GM19452 (cell line): Measurements from ENCODE around the gene IFI35.
A peak's percentile ranks its signal among the peaks of the same experiment; 100 is the strongest.
"Not testable (repeated sequence)": the region's sequence is repeated elsewhere in the genome, so short reads cannot be mapped to it uniquely, and the experiment has no call there.

Source experiments
- ATAC-seq: cut with Tn5 transposase; IDR thresholded peaks from one replicate; pipeline ENCODE4 v1.9.1; 2021; ENCODE audit not compliant: unreplicated experiment

IFI35 gene

GRCh38 chr17:42997390-42997983, 9.1 kb upstream of the IFI35 start:
- ATAC-seq, result no peak

DNA sequence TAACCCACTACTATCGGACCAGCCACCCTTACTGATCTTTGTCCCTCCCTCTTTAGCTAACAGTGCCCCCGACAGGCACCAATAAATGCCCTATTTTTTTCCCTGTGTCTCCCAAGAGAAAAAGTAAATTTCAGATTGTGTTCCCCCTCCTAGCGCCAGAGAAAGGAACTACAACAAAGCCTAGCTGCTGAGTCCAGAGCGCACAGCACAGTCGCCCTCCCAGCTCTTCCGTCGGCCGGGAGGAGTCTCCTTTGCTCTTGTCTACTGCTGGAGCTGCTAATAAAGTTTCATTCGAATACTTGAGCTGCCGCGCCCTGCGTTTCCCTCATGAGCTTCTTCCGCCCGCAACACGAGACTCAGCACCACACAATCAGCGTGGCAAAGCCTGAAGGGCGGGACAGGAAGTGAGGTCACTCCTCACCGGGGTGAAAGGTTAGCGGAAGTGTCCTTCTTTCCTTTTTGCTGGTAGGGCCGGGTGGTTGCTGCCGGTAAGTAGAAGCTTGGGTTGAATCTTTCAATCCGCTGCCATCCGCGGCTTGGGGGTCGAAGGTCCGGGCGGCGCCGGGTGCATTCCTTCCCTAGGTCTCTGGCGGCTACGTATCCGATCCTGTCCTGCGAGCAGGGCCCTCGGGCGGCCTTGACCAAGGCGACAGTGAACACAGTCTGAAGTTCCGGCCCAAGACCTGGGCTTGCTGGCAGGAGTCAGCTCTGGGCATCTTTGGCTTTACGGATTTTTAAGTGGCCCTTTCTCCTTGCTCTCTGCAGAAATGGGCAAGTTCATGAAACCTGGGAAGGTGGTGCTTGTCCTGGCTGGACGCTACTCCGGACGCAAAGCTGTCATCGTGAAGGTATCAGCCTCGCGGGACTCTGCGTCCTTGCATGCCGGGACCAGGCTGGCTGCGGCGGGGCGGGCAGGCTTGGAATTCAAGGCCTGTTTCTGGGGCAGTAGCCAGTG, 8.3 kb upstream of the IFI35 start, which contains the start of gene RPL27:
TSS of gene RPL27 (plus strand) at position 436 of the 955 bp plus-strand sequence. CDS start at position 768, 332 bp downstream.
- peak; percentile 89 for ATAC-seq

DNA sequence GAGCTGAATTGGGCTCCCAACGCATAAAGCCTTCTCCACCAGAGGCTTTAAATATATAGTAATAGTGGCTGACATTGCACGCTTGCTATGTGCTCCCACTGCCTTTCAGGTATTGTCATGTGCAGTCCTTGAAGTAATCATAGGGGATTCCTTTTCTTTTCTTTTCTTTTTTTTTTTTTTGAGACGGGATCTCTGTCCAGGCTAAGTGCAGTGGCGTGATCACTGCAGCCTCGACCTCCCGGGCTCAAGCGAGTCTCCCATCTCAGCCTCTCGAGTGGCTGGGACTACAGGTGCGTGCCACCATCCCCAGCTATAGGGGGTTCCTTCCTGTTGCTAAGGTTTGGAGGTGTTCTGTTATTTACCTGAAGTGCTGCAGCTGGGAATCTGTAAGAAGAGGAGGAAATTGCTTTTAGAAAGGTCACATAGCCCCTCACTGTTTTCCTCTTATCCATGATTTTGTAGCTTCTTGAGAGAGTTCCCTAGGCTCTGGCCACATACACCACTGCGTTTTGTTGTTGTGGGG, 7.5 kb upstream of the IFI35 start:
- ATAC-seq, result no peak

- ATAC-seq, result not testable (repeated sequence)
Measured at GRCh38 chr17:43000894-43001293, 5.7 kb upstream of the IFI35 start.

GRCh38 chr17:43003542-43004172, 2.9 kb upstream of the IFI35 start:
- ATAC-seq, result no peak

DNA sequence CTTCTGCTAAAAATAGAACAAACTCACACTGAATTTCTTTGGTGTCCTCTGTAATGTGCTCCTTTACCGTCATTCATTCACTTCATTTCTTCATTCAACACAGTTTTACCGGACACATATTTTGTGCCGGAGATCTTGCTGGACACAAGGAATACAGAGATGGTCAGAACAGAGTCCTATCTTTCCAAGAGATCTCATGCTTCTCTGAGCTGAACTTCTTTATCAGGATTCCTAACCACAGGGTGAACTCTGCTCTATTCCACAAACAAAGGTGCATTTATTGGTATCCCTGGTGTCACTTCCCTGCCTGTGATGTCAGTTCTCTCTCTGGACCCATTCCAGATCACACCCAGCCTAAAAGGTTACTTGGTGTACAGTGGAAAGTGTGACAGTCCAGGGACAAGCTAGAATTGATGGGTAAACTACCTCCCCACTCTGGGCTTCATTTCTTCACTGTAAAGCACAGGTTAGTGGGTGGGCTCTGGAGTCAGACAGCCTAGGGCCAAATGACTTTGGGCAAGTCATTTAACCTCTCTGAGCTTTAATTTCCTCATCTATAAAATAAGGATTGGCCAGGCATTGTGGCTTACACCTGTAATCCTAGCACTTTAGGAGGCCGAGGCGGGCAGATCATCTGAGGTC, 4.2 kb downstream of the IFI35 start:
- ATAC-seq, result no peak

DNA sequence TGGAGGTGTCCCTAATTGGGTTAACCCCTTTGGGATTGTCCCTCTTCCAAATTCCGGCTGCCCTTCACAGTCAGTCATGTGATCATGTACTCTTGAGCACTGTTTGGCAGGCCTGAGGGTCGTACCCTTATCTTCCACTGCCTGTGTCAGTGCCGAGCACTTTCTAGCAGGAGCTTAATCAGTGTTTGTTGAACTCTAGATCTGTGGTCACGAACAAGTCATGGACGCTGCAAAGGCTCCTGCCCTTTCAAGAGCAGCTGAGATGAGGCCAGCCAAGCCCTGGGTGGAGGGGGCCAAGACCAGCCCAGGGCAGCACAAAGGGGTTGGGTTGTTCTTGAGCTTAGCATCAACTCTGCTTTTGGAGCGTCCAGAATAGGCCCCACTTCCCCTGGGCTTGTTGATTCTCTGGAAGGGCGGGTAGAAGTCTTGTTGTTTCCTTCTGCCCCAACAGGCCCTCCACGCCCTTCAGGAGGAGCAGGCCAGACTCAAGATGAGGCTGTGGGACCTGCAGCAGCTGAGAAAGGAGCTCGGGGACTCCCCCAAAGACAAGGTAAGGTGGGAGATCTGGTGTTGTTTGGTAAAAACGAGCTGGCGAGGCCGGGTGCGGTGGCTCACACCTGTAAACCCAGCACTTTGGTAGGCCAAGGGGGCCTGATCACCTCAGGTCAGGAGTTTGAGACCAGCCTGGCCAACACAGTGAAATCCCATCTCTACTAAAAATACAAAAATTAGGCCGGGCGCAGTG, 5.3 kb downstream of the IFI35 start:
- no peak for ATAC-seq

DNA sequence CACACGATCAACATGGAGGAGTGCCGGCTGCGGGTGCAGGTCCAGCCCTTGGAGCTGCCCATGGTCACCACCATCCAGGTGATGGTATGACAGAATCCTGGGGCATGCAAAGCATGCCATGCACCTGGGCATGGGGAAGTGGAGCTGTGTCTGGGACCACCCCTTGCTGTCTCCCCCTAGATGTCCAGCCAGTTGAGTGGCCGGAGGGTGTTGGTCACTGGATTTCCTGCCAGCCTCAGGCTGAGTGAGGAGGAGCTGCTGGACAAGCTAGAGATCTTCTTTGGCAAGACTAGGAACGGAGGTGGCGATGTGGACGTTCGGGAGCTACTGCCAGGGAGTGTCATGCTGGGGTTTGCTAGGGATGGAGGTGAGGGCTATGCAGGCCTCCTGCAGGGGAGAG, 6.7 kb downstream of the IFI35 start:
- no peak for ATAC-seq

DNA sequence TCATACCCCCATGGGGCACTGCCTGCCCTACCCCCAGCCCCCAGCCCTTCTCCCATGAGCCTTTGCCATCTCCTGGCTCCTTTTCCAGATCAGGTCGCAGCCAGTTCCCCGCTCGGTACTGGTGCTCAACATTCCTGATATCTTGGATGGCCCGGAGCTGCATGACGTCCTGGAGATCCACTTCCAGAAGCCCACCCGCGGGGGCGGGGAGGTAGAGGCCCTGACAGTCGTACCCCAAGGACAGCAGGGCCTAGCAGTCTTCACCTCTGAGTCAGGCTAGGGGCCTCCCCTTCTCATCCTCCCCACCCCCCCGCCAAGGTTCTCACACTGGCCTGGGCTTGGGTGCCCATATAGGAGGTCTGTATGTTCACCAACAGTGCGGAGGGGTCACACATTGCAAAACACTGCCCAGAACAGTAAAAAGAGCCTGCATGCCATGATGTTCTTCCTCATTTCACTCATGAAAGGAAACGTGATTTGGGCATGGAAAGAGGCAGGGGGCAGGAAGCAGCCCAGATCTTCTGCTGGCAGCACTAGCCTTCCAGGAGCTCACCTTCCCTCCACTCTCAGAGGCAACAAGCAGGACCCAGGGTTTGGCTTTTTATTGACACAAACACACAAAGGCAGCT, 7.5 kb downstream of the IFI35 start:
- ATAC-seq, result no peak

DNA sequence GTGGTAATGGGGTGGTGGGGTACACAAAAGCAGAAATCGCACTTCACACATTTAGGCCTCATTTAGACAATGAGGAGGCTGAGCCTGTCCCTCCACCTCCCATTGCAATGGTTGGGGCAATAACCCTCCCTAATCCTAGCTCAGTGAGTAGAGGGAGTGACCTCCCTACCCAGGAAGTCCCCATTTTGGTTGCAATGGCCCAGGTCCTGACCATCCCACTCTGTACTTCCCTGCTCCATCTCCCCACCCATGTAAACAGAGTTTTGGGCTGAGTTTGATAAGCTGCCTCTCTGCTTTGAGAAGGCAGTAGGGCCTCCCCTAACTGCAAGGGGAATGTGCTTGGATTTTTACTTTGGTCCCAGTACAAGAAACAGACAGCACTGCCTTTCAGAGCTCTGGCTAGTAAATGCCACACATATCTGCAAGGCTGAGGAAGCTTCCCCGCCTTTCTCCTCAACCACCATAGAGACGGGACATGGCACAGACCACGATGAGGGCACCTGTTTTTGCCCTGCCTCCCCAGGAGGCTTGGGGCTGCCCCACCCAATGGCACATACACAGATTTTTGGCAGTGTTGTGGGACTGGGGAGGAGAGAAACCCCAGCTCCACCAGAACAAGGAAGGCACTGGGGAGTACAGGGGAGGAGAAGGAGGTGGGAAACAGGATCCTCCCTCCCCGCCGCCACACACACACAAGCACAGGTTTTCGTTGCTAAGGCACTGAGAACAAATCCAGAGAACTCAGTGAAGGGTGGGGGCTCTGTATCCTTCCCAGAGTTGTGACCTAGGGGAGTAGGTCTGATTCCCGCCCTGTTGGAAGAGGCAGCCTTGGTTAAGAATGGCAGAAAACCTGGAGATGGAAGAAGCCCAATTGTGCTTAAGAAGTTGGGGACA, 8.3 kb downstream of the IFI35 start:
- ATAC-seq, result no peak

DNA sequence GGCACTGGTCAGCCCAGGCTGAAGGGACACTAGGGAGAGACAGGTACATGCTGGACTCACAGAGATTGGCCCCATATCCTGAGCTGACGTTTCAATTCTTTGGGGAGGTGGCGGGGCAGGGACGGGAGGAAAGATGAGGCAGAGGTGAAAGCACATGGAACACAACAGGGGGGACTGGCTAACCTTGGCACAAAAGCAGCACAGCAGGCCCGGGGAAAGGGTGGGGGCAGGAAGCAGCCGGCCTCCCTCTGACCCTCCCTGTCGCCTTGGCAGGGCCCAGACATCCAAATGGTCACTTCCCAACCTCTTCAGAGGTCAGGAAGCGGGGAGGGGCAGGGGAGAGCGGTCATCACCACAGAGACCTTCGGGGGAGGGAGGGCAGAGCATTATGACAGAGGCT, 9.0 kb downstream of the IFI35 start:
- no peak for ATAC-seq

DNA sequence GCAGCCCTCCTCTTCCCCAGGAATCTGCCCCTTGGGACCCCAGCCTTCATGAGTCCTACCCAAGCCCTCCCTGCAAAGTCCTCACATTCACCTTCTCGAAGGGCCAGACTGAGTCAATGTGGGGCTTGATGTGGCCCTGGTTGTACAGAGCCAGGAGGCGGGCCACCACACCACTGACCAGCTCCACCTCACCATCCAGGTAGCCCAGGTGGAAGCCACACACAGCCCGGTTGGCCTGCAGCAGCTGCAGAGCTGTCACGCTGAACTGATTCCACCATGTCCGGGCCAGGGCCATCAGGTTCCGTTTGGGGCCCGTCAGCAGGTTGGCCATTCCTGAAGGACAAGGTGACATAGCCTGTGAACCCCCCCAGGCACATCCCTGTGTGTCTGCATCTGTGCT, 9.6 kb downstream of the IFI35 start:
- no peak for ATAC-seq

GRCh38 chr17:43018008-43018853, 11.6 kb downstream of the IFI35 start:
- no peak for ATAC-seq

DNA sequence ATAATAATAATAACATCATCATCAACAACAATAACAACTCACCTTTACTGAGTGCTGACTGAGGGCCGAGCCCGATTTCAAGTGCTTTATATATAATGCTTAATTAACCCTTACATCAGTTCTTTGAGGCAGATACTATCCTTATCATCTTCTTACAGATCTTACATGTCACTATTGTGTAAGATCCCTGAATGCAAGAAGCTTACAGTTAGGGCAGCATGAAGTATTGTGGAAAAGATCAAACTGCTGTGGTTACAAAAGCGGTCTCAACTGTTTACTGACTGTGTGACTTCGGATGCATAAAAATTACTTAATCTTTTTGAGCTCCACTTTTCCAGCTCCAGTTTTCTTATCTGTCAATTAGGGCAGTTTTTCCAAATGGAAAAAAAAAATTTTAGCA, 12.3 kb downstream of the IFI35 start:
- no peak for ATAC-seq

- no peak for ATAC-seq
Measured at GRCh38 chr17:43019418-43019817, 12.8 kb downstream of the IFI35 start.

- ATAC-seq, result no peak
Measured at GRCh38 chr17:43020030-43020621, 13.5 kb downstream of the IFI35 start.
